GM10248 (cell line): ENCODE measurements around the gene LPAR3.

Source experiments
- CTCF ChIA-PET: fragments of 300-600 bp; sonication (Branson Sonifier 250); formaldehyde crosslinking; extraction: SDS; loops from one replicate; lab custom pipeline; 2021; ENCODE audit warnings: antibody characterized with exemption; lab: Yijun Ruan, JAX
- POLR2A ChIA-PET: fragments of 350-650 bp; sonication (Branson Sonifier 250); formaldehyde crosslinking; extraction: SDS; loops from one replicate; lab custom pipeline; 2020; ENCODE audit warnings: antibody characterized with exemption; lab: Yijun Ruan, JAX
- DNase-seq: peaks from one replicate; pipeline ENCODE4 v3.0.0; 2012; ENCODE audit errors: extremely low spot score
- TF ChIP-seq, protein P1 (sequence below): IDR thresholded peaks from 2 replicates; pipeline ENCODE4 v1.5.1; 2012; ENCODE audit warnings: mild to moderate bottlenecking, low read depth; ENCODE audit errors: extremely low read depth, missing control alignments, control extremely low read depth

LPAR3 gene

DNA sequence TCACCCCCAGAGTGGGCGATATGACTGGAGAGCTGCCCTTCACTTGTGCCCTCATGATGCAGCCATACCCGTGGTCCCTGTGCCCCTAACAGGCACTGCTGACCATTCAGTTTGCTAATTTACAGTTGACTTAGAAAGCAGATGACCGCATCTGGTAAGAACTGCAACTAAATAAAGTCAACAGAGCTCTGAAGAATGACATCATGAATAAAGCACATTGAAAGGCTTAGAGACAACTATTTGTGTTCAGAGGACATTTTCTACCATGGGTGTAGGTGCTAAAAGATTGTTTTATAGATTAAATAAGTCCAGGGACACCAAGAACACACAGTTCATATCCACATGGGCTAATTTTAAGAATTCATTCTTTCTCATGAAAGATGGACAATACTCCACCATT is 65.5 kb downstream of the LPAR3 start:
- TF ChIP-seq, protein P1, sequence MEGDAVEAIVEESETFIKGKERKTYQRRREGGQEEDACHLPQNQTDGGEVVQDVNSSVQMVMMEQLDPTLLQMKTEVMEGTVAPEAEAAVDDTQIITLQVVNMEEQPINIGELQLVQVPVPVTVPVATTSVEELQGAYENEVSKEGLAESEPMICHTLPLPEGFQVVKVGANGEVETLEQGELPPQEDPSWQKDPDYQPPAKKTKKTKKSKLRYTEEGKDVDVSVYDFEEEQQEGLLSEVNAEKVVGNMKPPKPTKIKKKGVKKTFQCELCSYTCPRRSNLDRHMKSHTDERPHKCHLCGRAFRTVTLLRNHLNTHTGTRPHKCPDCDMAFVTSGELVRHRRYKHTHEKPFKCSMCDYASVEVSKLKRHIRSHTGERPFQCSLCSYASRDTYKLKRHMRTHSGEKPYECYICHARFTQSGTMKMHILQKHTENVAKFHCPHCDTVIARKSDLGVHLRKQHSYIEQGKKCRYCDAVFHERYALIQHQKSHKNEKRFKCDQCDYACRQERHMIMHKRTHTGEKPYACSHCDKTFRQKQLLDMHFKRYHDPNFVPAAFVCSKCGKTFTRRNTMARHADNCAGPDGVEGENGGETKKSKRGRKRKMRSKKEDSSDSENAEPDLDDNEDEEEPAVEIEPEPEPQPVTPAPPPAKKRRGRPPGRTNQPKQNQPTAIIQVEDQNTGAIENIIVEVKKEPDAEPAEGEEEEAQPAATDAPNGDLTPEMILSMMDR, result no peak
- CTCF ChIA-PET, result interaction anchor here (0.8 to 1.9 kb wide), 4 partner anchors 12 to 21 kb away, joined by 3 to 5 read pairs (median 3); no protein-coding TSS in a partner anchor
- POLR2A ChIA-PET, result no interaction called here
- DNase-seq, result no peak

DNA sequence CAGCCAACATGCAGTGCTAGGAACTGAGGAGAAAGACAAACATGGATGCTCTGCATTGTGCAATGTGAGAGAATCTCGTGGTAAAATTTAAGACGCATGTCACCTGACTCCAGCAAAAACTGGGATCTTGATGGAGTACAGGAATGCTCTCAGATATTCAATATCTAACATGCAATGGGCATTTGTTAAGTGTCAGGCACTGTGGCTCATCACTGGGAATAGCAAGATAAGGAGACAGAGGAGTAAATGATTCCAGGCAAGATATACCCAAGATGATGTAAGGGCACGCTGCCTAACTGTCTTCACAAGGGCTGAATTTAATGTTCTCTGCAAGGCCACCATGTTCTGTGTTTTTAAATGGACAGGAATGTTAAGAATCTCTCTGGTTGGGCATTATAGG is 67.8 kb downstream of the LPAR3 start:
- TF ChIP-seq, protein P1, result no peak
- POLR2A ChIA-PET, result no interaction called here
- CTCF ChIA-PET, result no interaction called here
- no peak for DNase-seq

- ChIA-PET CTCF (interaction anchor here (1.0 kb wide), 1 partner anchor 19 kb away, joined by 3 read pairs; no protein-coding TSS in a partner anchor), POLR2A (no interaction called here)
- no peak for DNase-seq
- TF ChIP-seq, protein P1, result no peak
Observed at GRCh38 chr1:84823991-84824390, 69.0 kb downstream of the LPAR3 start.

- CTCF ChIA-PET, result interaction anchor here (1.0 kb wide), 1 partner anchor 20 kb away, joined by 3 read pairs; no protein-coding TSS in a partner anchor
- POLR2A ChIA-PET, result no interaction called here
- TF ChIP-seq, protein P1, result no peak
- no peak for DNase-seq
Observed at GRCh38 chr1:84823511-84823910, 69.5 kb downstream of the LPAR3 start.

DNA sequence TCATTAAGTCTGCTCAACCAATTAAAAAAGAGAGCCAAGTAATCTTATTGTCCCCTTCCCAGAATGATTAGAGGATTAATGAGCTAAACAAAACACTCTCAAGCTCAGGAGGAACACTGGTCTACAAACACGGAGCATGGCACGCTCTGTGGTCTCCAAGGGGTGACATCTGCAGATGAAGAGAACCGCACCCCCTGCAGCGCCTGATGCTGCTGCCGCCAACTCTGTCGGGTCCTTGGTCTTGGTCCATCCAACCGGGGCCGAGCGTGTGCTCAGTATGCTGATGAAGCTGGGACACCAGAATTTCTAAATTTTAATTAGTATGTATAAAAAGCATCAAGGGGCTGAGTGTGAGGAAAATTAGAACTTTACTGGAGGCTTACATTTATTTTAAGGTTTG is 82.7 kb downstream of the LPAR3 start:
- TF ChIP-seq, protein P1, result no peak
- ChIA-PET CTCF (interaction anchor here (1.0 to 1.8 kb wide), 7 partner anchors 7 to 125 kb away, joined by 3 to 6 read pairs (median 3); no protein-coding TSS in a partner anchor), POLR2A (no interaction called here)
- no peak for DNase-seq

DNA sequence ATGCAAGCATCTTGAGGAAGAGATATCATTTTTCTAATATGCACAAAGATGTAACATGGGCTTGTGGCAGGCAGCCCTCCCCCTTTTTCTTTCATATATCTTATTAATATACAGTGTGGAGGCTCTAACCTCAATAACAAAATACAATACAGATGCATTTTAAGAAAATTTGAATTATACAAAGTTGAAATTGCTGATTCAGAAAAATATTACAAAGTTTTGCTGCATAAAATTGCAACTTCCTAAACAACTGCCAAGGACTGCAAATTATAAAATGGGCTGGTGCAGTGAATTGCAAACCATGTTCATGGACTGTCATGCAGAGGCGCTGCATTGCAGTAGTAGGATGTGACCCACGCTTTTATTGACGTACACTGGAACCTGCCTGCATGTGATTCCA is 84.0 kb downstream of the LPAR3 start:
- TF ChIP-seq, protein P1, result no peak
- DNase-seq, result no peak
- ChIA-PET CTCF (interaction anchor here (1.0 kb wide), 1 partner anchor 12 kb away, joined by 3 read pairs; no protein-coding TSS in a partner anchor), POLR2A (no interaction called here)

GRCh38 chr1:84803604-84804003 is 89.4 kb downstream of the LPAR3 start:
- ChIA-PET CTCF (interaction anchor here (1.1 to 3.4 kb wide), 4 partner anchors 8 to 168 kb away, joined by 3 to 23 read pairs (median 6); no protein-coding TSS in a partner anchor), POLR2A (no interaction called here)

More at GRCh38 chr1:84803604-84804003, 89.4 kb downstream of the LPAR3 start:
- TF ChIP-seq, protein P1, result no peak
- DNase-seq, result no peak
